HG03354 (cell line): ENCODE measurements around the gene SEBOX.
"Not testable (repeated sequence)": the region's sequence is repeated elsewhere in the genome, so short reads cannot be mapped to it uniquely, and the experiment has no call there.

ENCODE experiments used
- ATAC-seq: cut with Tn5 transposase; IDR thresholded peaks from one replicate; pipeline ENCODE4 v1.9.1; 2021; ENCODE audit warnings: mild to moderate bottlenecking; ENCODE audit not compliant: unreplicated experiment, poor library complexity, severe bottlenecking

Gene SEBOX

GRCh38 chr17:28344435-28344901, 20.5 kb downstream of the SEBOX start:
- ATAC-seq, result no peak

GRCh38 chr17:28344011-28344410, 21.0 kb downstream of the SEBOX start:
- ATAC-seq, result no peak

DNA sequence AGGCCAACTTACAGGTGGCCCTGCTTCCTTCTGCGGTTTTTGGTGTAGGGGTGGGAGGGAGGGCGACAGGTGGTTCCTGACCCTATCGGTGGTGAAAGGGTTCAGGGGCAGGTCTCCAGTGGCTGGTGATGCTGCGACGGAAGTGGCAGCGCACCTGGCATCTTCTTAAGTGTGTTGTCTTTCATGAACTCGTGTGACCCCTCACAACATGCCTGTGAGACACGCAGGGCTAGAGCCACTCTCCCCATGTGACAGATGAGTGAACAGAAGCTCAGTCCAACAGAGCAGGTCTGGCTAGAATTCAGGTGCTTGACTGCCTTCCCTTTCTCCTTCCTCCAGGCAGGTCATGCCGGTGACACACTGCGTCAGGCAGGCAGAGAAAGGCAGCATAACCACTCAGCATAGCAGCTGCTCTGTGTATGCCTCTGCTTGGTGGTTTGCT, 21.5 kb downstream of the SEBOX start:
- ATAC-seq, result no peak

DNA sequence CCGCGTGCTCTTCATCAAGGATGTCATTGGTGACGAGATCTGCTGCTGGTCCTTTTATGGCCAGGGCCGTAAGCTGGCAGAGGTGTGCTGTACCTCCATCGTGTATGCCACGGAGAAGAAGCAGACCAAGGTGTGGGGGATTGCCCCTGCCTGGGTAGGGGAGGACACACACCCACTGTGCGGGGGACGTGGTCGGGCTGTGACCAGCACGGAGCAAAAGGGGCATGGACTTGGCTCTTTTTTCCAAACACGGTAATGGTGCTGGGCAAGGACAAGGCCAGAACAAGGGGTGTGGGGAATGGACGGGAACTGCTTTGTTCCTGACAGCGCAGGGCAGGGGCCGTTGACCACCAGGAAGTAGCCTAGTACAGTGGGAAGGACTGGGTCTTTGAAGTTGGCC, 22.7 kb downstream of the SEBOX start:
- ATAC-seq, result no peak

GRCh38 chr17:28341516-28341915, 23.5 kb downstream of the SEBOX start:
- ATAC-seq, result no peak

- ATAC-seq, result no peak
Measured at GRCh38 chr17:28340374-28340773, 24.6 kb downstream of the SEBOX start.

DNA sequence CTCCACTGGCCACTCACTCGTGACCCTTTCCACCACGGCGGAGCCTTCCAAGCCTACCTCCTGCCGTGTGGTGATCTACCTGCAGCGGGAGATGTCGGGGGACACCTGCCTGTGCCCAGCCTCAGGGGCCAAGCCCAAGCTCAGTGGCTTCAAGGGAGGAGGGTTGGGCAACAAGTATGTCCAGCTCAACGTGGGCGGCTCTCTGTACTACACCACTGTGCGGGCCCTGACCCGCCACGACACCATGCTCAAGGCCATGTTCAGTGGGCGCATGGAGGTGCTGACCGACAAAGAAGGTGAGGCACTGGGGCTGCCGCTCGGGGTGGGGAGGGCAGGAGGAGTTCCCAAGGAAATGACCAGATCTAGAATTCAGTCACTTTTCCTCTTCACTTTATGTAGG, 25.6 kb downstream of the SEBOX start:
- no peak for ATAC-seq

- not testable (repeated sequence) for ATAC-seq
Measured at GRCh38 chr17:28338769-28339212, 26.2 kb downstream of the SEBOX start.

DNA sequence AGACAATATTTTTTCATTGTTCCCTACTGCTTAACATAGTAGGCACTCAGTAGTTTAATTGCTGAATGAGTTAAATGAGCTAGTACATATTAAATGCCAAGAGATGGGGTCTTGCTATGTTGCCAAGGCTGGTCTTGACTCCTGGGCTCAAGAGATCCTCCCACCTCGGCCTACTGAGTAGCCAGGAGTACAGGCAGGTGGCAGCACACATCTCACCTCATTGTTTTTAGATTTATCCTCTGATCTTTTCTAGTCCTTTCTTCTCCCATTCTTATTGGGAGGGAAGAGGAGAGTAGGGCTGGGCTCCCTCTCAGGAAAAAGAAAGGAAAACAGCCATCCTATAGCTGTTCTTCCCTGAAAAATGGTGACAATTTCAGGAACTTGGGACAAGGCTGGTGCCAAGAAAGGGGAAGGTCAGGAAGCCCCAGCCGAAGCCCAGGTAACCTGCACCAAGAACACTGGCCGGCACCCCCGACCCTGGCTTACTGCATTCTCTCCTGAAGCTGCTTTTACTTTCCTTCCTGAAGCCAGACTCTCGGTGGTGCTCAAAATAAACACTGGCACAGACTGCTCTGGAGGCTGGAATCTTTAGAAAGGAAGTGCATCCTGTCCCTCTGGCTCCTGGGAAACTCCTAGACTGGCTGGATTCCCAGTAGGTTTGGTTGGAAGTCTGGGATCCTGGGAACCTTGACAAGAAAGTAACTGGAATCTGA, 26.8 kb downstream of the SEBOX start:
- ATAC-seq, result no peak

GRCh38 chr17:28335959-28336871, 28.8 kb downstream of the SEBOX start:
- no peak for ATAC-seq

GRCh38 chr17:28335201-28335958, 29.6 kb downstream of the SEBOX start, which contains the start of the genes IFT20 and TNFAIP1:
TSS of gene IFT20 (minus strand) at chr17:28335472. CDS start at chr17:28331985, 3,487 bp downstream.
TSS of gene TNFAIP1 (plus strand) at chr17:28335761. CDS start at chr17:28339522, 3,761 bp downstream.
- peak; percentile 97 for ATAC-seq

- ATAC-seq, result no peak
Measured at GRCh38 chr17:28334666-28335200, 30.3 kb downstream of the SEBOX start.

- ATAC-seq, result no peak
Measured at GRCh38 chr17:28334171-28334570, 30.8 kb downstream of the SEBOX start.

- ATAC-seq, result no peak
Measured at GRCh38 chr17:28333083-28333746, 31.8 kb downstream of the SEBOX start.

- ATAC-seq, result no peak
Measured at GRCh38 chr17:28331891-28332420, 33.0 kb downstream of the SEBOX start.

- ATAC-seq, result no peak
Measured at GRCh38 chr17:28330671-28331070, 34.3 kb downstream of the SEBOX start.

- no peak for ATAC-seq
Measured at GRCh38 chr17:28328325-28328724, 36.7 kb downstream of the SEBOX start.

GRCh38 chr17:28327709-28328108, 37.3 kb downstream of the SEBOX start:
- ATAC-seq, result no peak
